T-helper 1 cell treated with Interleukin-12 subunit alpha and Interleukin-12 subunit beta and Interleukin-4 antibody, amounts not matched to agents 30 μg/mL and 1 μg/mL, for 36 hours (primary cell): Measurements from ENCODE around the gene ACP3.

Source experiments
- H3K27ac Mint-ChIP-seq: one replicate; pipeline ENCODE4 v1.8.0; 2021; ENCODE audit warnings: mild to moderate bottlenecking, mixed read lengths
- H3K27me3 Mint-ChIP-seq: one replicate; pipeline ENCODE4 v1.8.0; 2021; ENCODE audit warnings: low read depth, mixed read lengths
- H3K36me3 Mint-ChIP-seq: one replicate; pipeline ENCODE4 v1.8.0; 2021; ENCODE audit warnings: low read depth, mixed read lengths
- H3K4me1 Mint-ChIP-seq: one replicate; pipeline ENCODE4 v1.8.0; 2021; ENCODE audit warnings: low read depth, mixed read lengths
- H3K4me3 Mint-ChIP-seq: one replicate; pipeline ENCODE4 v1.8.0; 2021; ENCODE audit warnings: mild to moderate bottlenecking, moderate library complexity, mixed read lengths
- H3K9me3 Mint-ChIP-seq: one replicate; pipeline ENCODE4 v1.8.0; 2021; ENCODE audit warnings: mixed read lengths

Gene ACP3

GRCh38 chr3:132317229-132317948, at the start of gene ACP3:
ACP3 (plus strand) TSS chr3:132317407; CDS start chr3:132317457, 50 bp downstream.
- H3K4me1 Mint-ChIP-seq = peaks cover 3% of the 10 kb centered on the region
- H3K36me3 Mint-ChIP-seq = no peaks in the 10 kb centered on the region
- peaks cover 4% of the 10 kb centered on the region for H3K27me3 Mint-ChIP-seq
- H3K27ac Mint-ChIP-seq = no peak within 1 kb of the TSS
- H3K9me3 Mint-ChIP-seq = no peaks in the 10 kb centered on the region
- H3K4me3 Mint-ChIP-seq = no peak within 1 kb of the TSS

GRCh38 chr3:132268956-132269355, 48.3 kb upstream of the ACP3 start:
- Mint-ChIP-seq H3K27me3 (no peaks in the 10 kb centered on the region), H3K9me3 (no peaks in the 10 kb centered on the region), H3K4me1 (no peaks in the 10 kb centered on the region), H3K4me3 (no peak overlapping the region), H3K36me3 (no peaks in the 10 kb centered on the region), H3K27ac (no peak overlapping the region)

- Mint-ChIP-seq H3K27me3 (no peaks in the 10 kb centered on the region), H3K4me1 (no peaks in the 10 kb centered on the region), H3K9me3 (peaks cover 4% of the 10 kb centered on the region), H3K36me3 (no peaks in the 10 kb centered on the region), H3K4me3 (no peak overlapping the region), H3K27ac (no peak overlapping the region)
Measured at GRCh38 chr3:132273036-132273435, 44.2 kb upstream of the ACP3 start.

GRCh38 chr3:132276228-132276906, 40.8 kb upstream of the ACP3 start:
- H3K36me3 Mint-ChIP-seq = no peaks in the 10 kb centered on the region
- no peaks in the 10 kb centered on the region for H3K27me3 Mint-ChIP-seq
- H3K4me3 Mint-ChIP-seq = no peak overlapping the region
- H3K4me1 Mint-ChIP-seq = no peaks in the 10 kb centered on the region
- no peak overlapping the region for H3K27ac Mint-ChIP-seq
- peaks cover 8% of the 10 kb centered on the region for H3K9me3 Mint-ChIP-seq

GRCh38 chr3:132279030-132279429, 38.2 kb upstream of the ACP3 start:
- Mint-ChIP-seq H3K4me3 (no peak overlapping the region), H3K27me3 (peaks cover 5% of the 10 kb centered on the region), H3K4me1 (no peaks in the 10 kb centered on the region), H3K36me3 (no peaks in the 10 kb centered on the region), H3K9me3 (peaks cover 8% of the 10 kb centered on the region), H3K27ac (no peak overlapping the region)

GRCh38 chr3:132283440-132283839, 33.8 kb upstream of the ACP3 start:
- no peaks in the 10 kb centered on the region for H3K4me1 Mint-ChIP-seq
- H3K27ac Mint-ChIP-seq = no peak overlapping the region
- peaks cover 13% of the 10 kb centered on the region for H3K27me3 Mint-ChIP-seq
- H3K4me3 Mint-ChIP-seq = no peak overlapping the region
- H3K36me3 Mint-ChIP-seq = no peaks in the 10 kb centered on the region
- H3K9me3 Mint-ChIP-seq = no peaks in the 10 kb centered on the region

GRCh38 chr3:132283916-132284405, 33.2 kb upstream of the ACP3 start:
- no peak overlapping the region for H3K4me3 Mint-ChIP-seq
- no peak overlapping the region for H3K27ac Mint-ChIP-seq
- H3K36me3 Mint-ChIP-seq = no peaks in the 10 kb centered on the region
- H3K27me3 Mint-ChIP-seq = peaks cover 13% of the 10 kb centered on the region
- no peaks in the 10 kb centered on the region for H3K4me1 Mint-ChIP-seq
- no peaks in the 10 kb centered on the region for H3K9me3 Mint-ChIP-seq

GRCh38 chr3:132284781-132285619, 32.2 kb upstream of the ACP3 start:
- no peaks in the 10 kb centered on the region for H3K36me3 Mint-ChIP-seq
- no peak overlapping the region for H3K4me3 Mint-ChIP-seq
- H3K9me3 Mint-ChIP-seq = no peaks in the 10 kb centered on the region
- H3K4me1 Mint-ChIP-seq = no peaks in the 10 kb centered on the region
- peaks cover 13% of the 10 kb centered on the region for H3K27me3 Mint-ChIP-seq
- no peak overlapping the region for H3K27ac Mint-ChIP-seq

- no peak overlapping the region for H3K27ac Mint-ChIP-seq
- H3K9me3 Mint-ChIP-seq = no peaks in the 10 kb centered on the region
- no peaks in the 10 kb centered on the region for H3K36me3 Mint-ChIP-seq
- no peaks in the 10 kb centered on the region for H3K4me1 Mint-ChIP-seq
- peaks cover 13% of the 10 kb centered on the region for H3K27me3 Mint-ChIP-seq
- no peak overlapping the region for H3K4me3 Mint-ChIP-seq
Measured at GRCh38 chr3:132285620-132285945, 31.6 kb upstream of the ACP3 start.

- Mint-ChIP-seq H3K9me3 (no peaks in the 10 kb centered on the region), H3K27ac (no peak overlapping the region), H3K4me3 (no peak overlapping the region), H3K36me3 (no peaks in the 10 kb centered on the region), H3K27me3 (peaks cover 13% of the 10 kb centered on the region), H3K4me1 (peaks cover 2% of the 10 kb centered on the region)
Measured at GRCh38 chr3:132286035-132286434, 31.2 kb upstream of the ACP3 start.

GRCh38 chr3:132288357-132288756, 28.9 kb upstream of the ACP3 start:
- no peaks in the 10 kb centered on the region for H3K9me3 Mint-ChIP-seq
- H3K4me3 Mint-ChIP-seq = no peak overlapping the region
- H3K27ac Mint-ChIP-seq = no peak overlapping the region
- no peaks in the 10 kb centered on the region for H3K36me3 Mint-ChIP-seq
- peaks cover 10% of the 10 kb centered on the region for H3K27me3 Mint-ChIP-seq
- H3K4me1 Mint-ChIP-seq = peaks cover 2% of the 10 kb centered on the region

GRCh38 chr3:132289316-132289715, 27.9 kb upstream of the ACP3 start:
- H3K4me1 Mint-ChIP-seq = peaks cover 2% of the 10 kb centered on the region
- no peaks in the 10 kb centered on the region for H3K9me3 Mint-ChIP-seq
- no peak overlapping the region for H3K27ac Mint-ChIP-seq
- H3K27me3 Mint-ChIP-seq = peaks cover 8% of the 10 kb centered on the region
- H3K4me3 Mint-ChIP-seq = no peak overlapping the region
- no peaks in the 10 kb centered on the region for H3K36me3 Mint-ChIP-seq

GRCh38 chr3:132290833-132291232, 26.4 kb upstream of the ACP3 start:
- no peaks in the 10 kb centered on the region for H3K9me3 Mint-ChIP-seq
- H3K4me1 Mint-ChIP-seq = peaks cover 2% of the 10 kb centered on the region
- H3K27ac Mint-ChIP-seq = no peak overlapping the region
- peaks cover 8% of the 10 kb centered on the region for H3K27me3 Mint-ChIP-seq
- H3K36me3 Mint-ChIP-seq = no peaks in the 10 kb centered on the region
- no peak overlapping the region for H3K4me3 Mint-ChIP-seq

GRCh38 chr3:132292042-132292441, 25.2 kb upstream of the ACP3 start:
- peaks cover 8% of the 10 kb centered on the region for H3K27me3 Mint-ChIP-seq
- no peaks in the 10 kb centered on the region for H3K36me3 Mint-ChIP-seq
- no peak overlapping the region for H3K27ac Mint-ChIP-seq
- peaks cover 2% of the 10 kb centered on the region for H3K4me1 Mint-ChIP-seq
- no peaks in the 10 kb centered on the region for H3K9me3 Mint-ChIP-seq
- no peak overlapping the region for H3K4me3 Mint-ChIP-seq

GRCh38 chr3:132293251-132293650, 24.0 kb upstream of the ACP3 start:
- Mint-ChIP-seq H3K27ac (no peak overlapping the region), H3K36me3 (no peaks in the 10 kb centered on the region)

More at GRCh38 chr3:132293251-132293650, 24.0 kb upstream of the ACP3 start:
- no peaks in the 10 kb centered on the region for H3K9me3 Mint-ChIP-seq
- no peaks in the 10 kb centered on the region for H3K27me3 Mint-ChIP-seq
- H3K4me1 Mint-ChIP-seq = peaks cover 2% of the 10 kb centered on the region
- no peak overlapping the region for H3K4me3 Mint-ChIP-seq
